HG03066 (cell line): ENCODE data around the gene POLR3A.
A peak's percentile ranks its signal among the peaks of the same experiment; 100 is the strongest.

Experiments
- ATAC-seq: cut with Tn5 transposase; IDR thresholded peaks from one replicate; pipeline ENCODE4 v1.9.1; 2021; ENCODE audit warnings: low read depth; ENCODE audit not compliant: unreplicated experiment

The POLR3A gene

DNA sequence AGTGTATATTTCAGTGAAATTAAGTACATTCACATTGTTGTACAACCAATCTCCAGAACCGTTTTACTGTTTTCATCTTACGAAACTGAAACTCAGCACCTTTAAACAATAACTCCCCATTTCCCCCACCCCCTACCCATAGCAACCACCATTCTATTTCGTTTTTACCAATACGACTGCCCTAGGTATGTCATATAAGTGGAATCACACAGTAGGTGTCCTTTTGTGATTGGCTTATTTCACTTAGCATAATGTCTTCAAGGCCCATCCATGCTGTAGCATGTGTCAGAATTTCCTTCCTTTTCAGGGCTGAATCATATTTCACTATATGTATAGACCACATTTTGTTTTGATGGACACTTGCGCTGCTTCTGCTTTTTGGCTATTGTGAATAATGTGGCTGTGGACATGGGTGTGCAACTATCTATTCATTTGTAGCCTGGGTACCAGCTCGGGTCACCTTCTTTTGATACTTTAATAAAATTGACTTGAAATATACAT is 68.4 kb downstream of the POLR3A start:
- no peak for ATAC-seq

DNA sequence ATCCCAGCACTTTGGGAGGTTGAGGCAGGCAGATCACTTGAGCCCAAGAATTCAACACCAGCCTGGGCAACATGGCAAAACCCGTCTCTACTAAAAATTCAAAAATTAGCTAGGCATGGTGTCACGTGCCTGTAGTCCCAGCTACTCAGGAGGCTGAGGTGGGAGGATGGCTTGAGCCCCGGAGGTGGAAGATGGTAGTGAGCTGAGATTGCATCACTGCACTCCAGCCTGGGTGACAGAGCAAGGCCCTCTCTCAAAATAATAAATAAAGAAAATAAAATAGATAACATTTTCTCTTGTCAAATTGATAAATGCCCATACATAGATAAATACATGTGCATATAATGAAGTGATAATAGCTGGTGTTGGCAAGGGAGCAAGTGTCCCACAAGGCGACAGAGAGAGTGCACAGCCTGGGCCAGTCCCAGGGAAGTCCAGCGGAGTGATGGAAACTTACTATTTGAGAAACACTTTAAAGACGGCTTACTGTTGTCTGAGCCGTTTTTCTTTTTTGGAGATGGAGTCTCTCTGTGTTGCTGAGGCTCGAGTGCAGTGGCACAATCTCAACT is 69.3 kb downstream of the POLR3A start:
- no peak for ATAC-seq

DNA sequence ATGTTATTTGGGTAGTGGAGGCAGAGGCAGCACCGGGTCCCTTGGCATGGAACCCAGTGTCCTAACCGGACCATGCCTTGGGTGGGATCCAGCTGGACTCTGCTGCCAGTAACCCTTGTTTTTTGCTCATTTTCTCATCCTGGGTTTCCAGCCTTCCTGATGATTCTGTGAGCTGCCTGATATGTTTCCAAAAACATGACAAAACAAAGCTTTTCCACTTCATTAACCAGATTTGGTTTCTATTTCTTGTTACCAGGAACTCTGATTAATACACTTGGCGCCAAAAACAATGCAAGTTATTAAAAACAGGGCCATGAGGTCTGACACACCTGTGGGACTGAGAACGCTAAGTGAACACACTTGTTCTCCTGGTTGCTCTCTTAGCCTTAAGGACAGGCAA is 69.9 kb downstream of the POLR3A start:
- no peak for ATAC-seq

DNA sequence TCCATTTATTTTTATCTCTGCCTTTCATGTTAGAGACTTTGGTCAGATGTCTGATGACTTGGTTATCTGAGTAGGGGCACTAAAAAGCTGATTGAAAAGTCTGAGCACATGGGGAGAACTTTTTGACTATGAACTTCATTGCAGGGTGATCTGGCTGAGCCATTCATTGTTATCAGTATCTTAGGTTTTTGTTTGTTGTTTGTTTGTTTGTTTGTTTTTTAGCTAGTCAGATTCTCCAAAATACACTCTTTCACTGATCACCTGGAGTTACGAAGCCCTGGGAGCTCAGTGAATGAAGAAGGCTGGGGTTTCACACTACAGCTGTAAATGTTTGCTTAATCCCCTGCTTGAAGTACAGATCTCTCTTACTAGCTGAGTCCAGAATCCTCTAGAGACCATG is 74.2 kb downstream of the POLR3A start:
- no peak for ATAC-seq

DNA sequence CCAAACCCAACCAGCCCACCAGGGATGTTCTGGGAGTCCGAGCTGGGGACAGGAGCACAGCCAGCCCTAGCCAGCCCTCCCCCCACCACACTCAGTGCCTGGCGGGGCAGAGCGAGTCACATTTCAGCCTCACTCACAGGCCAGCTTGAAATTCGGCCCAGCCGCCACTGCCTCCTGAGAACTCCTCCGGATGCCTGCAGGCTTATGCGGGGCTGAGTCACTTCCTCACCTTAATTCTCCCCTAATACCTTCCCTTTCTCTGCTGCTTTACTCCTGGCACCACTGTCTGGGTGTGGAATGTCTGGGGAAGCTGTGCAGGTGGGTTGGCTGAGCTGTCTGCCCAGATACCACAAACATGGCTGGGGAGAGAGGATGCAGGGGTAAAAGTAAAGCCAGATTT is 80.1 kb downstream of the POLR3A start:
- ATAC-seq, result no peak

DNA sequence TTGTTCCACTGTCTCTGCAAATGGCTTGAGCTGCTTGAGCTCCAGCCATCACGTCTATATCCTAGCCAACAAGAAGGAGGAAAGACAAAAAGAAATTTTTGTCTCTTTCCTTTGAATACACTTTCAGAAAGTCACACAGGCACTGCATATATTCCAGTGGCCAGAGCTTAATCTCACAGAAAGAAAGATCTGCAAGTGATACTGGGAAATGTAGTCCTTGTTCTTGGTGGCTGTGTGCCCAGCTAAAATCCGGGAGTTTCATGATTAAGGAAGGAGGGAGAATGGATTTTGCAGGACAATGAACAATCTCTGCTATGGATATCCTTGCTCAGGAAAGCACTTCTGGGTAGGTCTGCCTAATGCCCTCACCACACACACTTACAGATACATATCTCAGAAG is 83.2 kb downstream of the POLR3A start:
- no peak for ATAC-seq

DNA sequence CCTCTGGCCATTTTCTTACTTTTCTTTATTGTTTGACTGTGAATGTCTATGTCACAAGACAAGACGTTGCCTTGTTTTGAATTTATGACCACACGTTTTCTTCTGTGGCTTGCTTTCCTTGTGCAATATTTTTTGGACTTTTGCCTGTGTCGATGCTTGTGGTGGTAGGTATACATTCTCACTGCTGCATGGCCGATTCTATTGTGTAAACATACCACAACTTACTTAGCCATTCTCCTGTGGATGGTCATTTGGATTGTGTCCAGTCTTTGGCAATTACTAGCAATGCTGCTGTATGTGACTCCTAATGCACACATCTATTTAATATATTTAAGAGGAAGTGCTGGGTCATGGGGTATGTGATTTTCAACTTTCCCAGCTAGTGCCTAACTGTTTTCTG is 84.8 kb downstream of the POLR3A start:
- ATAC-seq, result no peak

DNA sequence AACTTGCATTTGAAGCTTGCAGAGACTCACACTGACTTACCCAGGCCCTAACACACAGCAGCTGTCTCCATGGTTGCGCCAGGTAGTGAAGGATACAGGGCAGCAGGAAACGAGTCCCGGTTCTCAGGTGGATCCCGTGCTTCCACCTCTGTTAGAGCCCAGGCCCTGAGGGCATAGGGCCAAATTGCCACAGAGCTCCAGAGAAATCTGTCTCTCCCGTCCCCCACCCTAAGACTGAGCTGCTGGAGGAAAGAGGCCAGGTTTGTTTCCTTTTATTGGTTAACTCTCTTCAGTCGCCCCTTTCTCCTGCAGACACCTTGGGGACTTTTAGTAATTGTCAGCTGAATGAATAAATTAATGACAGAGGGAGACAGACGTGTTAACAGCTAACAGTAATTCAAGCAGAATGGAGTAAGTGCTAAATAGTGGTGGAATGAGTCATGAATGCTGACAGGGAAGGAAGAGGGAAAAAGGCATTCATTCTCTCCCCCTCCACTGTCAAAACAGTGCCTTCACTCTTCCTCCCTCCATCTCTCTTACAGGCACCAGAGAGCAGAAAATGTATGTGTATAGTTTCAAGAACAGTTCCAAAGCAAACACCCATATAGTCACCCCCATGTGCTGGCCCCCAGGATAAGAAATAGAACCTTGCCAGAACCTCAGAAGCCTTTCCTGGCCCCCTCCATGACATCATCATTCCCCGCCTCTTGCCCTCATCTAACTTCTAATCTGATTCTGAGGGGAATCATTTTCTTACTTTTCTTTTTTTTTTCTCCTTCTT is 86.0 kb downstream of the POLR3A start:
- ATAC-seq, result no peak

DNA sequence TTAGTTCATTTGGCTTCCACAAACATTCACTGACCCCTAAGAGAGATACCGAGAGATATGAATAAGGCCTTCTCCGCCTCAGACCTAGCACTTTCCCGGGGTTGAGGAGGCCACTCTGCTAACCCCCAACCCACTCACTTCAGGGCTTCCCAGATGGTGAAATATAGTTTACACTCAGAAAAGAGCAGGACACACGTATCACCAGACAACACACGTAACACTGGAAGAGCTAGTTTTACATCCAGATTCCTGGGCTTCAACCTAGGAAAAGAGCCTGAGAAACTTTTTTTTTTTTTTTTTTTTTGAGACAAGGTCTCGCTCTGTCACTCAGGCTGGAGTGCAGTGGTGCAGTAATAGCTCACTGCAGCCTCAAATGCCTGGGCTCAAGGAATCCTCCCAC is 87.5 kb downstream of the POLR3A start:
- ATAC-seq, result no peak

DNA sequence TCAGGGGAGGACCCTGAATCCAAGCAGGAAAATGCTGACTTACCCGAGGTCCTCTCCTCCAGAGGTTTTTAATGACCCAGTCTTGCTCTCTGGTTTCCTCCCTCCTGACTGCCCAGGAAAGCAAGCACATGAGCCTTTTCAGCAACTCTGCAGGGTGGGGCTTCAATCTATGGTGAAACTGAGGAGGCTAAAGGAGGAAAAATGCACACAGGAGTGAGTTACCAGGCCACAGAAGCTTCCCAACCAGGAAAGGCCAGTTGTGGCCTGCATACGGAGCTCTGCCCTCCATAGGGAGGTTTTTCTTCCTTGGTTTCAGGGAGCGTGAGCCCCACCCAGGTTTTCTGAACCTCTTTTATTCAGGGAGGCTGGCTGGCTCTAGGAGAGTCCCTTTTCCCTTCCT is 88.7 kb downstream of the POLR3A start:
- no peak for ATAC-seq

DNA sequence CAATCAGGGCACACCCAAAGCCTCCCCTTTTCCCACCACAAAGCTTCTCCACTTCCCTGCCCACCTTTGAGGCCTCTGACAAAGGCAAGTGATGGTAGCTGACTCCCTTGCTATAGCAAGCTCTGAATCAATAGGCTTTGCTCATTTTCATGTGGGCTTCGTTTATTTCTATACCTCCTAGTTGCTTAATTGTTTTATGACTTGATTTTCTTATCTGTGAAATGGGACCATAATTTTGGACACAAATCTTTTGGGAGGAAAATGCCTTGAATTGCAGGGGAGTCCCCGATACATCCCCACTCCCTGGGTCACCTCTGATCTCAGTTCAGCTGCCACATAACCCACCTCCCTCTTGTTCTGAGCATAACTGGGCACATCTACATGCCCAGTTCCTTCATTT is 89.1 kb downstream of the POLR3A start:
- no peak for ATAC-seq

DNA sequence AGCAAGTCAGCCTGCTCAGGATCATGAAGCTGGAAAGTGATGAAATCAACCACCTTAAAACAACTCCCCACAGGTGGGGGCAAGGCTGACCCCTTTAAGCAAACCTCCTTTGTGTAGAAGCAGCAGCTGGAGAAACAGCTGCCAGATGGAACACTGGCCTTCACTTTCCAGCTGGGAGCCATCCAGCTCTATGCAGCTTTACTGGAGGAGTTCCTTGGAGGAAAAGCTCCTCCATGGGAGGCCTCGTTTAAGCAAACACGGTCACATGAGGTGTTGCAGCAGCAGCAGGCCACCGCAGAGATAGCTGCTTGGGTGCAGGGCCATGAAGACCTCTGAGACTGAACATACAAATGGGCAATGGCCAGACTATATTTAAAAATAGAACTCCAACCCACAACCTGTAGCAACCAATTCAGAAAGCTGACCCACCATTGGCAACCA is 89.7 kb downstream of the POLR3A start:
- ATAC-seq, result no peak

DNA sequence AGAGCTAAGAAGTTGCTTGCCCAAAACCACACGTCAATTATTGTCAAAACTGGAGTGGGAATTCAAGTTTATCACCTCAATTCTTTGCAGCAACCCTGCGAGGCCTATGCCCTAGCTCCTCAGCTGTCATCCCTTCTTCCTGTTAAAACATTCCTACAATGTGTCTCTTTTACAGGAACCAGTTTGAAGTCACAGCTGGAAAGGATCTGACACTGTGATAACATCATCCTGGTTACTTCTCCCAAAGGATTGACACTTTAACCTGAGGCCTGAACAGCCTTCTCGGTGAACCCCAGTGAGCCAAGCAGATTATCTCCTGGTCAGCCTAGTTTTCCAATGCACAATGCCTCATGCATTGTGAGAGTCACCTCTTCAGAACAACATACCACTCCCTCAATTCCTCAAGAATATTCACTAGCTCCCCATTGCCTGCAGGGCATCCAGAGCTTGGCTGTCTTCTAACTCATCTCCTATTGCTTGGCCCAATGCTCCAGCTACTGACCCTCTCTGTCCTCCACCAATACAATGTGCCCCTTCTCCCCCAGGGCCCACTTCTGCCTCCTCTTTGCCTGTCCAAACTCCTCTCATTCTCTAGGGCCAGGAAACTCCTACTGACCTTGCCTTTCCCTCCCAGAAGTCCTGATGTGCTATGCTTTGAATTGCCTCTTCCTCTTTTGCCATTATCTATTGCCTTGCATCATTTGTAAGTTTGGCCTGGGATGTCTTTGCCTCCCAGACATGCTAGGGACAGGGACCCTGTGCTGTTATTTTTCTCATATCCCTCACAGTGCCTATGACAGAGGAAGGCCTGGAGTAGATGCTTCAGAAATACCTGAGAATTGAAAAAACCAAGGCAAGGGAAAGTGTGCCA is 92.4 kb downstream of the POLR3A start:
- no peak for ATAC-seq

DNA sequence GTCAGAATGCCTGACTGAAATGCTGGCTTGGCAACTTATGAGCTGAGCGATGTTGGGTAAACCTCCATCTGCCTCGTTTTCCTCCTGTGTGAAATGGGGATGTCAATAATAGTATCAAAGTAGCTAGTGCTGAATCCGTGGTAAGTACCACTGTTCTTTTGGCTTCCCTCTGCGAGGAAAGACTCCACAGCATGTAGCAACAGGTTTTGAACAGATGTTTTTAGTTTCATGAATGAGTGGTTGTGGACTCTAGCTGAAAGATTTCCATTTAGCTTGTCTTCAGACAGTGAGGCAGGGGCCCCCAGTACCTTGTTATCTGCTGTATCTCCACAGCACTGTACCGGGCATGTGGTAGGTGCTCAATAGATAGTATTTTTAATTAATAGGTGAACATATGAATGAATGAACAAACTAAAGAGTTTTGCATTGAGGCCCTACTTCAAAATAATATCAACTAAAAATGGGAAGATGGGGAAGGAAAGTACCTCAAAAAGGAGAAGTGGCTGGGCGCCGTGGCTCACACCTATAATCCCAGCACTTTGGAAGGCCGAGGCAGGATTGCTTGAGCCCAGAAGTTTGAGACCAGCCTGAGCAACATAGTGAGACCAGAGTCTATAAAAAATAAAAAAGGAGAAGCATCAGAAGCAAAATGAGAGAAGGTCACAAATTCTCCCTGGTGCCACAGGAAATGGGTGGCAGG is 97.1 kb downstream of the POLR3A start:
- no peak for ATAC-seq

DNA sequence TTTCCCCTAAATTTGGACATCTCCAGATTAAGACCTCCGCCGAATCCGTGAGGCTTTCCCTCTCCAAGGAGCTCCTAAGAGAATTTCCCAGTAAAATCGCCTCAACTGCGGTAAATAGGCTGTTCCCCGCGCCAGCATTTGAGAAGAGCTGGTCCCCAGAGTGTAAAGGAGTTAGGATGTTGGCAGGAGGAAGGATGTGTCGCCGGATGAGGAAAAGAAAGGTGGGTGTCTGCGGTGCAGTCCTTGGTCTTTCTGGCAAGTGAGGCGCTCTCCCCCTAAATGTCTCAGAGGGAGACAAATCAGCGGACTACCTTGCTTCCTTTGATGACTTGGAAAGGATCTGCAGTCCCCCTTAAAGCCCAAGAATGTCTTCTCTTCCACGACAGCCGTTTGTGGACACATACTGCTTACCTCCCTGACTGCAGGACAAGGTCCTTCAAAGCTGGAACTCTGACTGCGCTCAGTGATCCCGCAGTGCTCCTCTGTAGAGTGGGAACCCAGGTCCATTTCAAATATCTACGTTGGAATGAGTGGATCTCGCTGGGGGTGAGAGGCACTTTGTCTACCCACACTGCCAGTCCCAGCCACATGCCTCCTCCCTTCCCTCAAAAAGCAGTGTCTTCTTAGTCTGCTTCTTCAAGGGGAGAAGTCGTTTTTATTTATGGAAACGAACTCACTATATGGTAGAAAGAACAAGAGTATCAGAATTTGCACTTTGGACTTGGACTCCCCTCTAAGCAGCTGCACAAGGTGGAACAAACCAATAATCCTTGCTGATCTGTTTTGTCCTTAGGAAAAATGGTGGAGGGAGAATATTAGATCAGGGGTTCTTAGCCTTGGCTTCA is 101.7 kb downstream of the POLR3A start:
- no peak for ATAC-seq

DNA sequence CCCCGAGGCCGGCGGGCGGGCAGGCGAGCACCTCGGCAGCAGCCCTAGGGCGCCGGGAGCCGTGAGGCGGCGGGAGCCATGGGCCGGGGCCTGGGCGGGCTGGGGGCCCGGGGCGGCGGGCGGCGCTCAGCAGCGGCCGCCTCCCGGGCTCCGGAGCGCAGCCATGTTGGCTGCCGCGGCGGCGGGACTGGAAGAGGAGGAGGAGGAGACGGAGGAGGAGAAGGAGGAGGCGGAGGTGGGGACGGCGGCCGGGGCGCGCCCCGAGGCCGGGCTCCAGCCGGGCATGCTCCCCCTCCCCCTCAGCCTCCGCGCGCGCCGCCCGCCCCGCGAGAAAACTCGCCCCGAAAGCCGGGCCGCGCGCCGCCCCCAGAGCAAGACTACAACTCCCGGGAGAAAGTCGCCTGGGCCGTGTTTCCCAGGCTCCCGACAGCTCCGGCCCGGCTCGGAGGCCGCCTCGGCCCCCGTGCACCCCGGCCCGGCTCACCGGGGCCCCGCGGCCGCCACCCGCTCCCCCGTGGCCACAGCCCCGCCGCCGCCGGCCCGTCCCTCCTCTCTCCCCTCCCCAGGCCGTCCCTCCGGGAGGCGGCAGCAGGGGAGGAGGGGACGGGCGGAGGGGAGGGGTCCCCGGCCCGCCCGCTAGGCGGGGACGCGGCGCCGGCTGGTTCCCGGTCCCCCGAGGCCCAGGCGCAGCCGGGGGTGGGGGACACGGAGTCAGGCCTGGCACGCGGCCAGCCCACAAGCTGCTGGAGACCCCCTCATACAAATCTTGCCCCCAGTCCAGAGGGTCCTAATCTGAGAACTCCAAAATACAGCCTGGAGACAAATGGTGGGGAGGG is 102.5 kb downstream of the POLR3A start, which contains the start of gene DLG5:
Gene DLG5, minus strand, starts transcription at position 190 of the 836 bp plus-strand sequence. CDS start 235 bp downstream, outside the sequence.
- peak; percentile 43 for ATAC-seq

DNA sequence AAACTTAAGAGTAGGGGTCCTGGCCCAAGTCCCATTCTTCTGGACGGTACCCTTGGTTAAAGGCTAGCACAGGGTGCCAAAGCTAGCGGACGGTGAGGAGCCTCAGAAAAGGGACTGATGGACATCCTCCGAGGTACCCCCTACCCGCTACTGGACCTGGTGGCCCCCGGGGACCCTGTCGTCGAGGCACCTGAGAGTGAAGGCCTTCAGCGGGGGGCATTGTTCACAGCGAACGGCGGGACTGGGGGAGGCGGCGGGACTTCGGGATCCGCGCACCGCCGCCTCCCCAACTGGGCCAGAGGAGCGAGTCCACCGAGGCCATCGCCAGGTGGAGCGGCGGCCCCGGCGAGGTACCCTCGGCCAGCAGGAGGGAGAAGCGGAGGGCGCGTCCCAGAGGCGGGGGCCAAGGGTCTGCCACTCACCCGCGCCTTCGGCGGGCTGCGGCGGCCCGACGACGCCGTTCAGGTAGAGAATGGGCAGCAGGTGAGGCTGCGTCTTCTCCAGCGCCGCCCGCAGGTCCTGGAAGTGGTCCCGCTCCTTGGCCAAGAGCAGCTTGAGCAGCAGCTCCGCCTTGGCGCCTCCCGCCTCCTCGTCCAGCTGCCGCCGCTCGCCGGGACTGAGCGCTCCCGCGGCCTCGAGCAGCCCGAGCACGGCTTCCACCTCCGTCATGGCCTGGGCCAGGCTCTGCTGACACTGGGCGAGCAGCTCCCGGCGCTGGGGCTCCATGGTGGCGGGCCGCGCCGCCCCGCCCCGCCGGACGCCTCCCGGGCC is 103.3 kb downstream of the POLR3A start:
- peak; percentile 43 for ATAC-seq

DNA sequence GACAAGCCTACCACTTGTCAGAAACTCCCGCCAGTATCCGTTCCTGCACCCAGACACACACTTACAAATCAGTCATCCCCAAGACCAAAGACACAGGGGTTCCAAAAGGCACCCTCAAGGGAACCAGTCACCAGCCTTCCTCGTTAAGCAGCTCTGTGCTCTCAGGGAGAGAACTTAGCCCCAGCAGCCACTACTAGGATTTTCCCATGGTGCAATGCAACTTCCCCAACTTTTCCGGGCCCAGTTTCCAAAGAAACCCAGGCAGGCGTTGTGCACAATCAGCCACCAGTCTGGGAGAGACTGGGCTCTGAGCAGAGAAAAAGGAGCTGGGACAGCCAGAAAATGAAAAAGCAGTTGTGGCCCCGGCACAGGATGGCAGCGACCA is 103.9 kb downstream of the POLR3A start:
- no peak for ATAC-seq
